A673 (cell line): Measurements from ENCODE around the gene TNPO3.

Source experiments
- CTCF ChIP-seq: fragments of 300-800, 200-600 bp; sonication (generic); conservative IDR thresholded peaks from 2 replicates; pipeline ENCODE4 v1.5.1; 2017; ENCODE audit warnings: low read depth, mild to moderate bottlenecking, antibody characterized with exemption, low read length, moderate library complexity, mixed read lengths
- EZH2 ChIP-seq: fragments of 200-600 bp; sonication (generic); IDR thresholded peaks from 2 replicates; pipeline ENCODE4 v1.6.1; 2017; ENCODE audit warnings: borderline replicate concordance, low read depth, mild to moderate bottlenecking, mixed read lengths, antibody characterized with exemption, low read length; ENCODE audit not compliant: poor library complexity, severe bottlenecking

DNA sequence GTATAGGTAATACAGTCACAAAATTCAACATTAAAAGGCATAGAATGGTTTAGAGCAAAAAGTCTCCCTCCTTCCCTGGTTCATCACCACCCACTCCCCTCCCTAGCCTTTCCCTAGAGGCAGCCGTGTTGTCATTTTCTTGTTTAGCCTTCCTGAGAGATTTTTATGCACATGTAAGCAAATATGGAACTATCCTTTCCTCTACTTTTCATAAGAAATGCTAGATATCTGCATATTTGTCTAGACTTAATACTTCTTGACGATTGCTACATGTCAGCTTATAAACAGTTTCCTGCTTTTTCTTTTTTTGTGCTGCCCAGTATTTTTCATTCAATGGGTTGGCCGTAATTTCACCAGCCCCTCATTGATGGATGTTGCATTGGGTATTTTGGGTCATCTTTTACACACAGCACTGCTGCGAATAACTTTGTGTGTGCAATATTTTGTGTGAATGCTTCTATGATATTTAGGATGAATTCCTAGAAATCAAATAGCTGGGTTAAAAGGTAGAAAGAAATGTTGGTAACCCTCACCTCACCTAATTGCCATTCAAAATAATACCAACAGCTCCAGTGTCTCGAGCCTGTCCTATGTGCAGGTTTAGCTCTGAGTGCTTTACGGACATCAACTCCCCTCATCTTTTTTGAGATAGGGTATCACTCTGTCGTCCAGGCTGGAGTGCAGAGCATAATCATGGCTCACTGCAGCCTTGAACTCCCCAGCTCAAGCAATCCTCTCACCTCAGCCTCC, 110.2 kb downstream of the TNPO3 start:
- TF ChIP-seq EZH2 (no peak), CTCF (no peak)
